Hepatocyte (in vitro differentiated cells): ENCODE measurements around the gene CASTOR2. TPM values are rescaled to one million over a fixed set of nuclear protein-coding genes. Genes with fewer than 3 reads are reported as not detected.
A peak's percentile ranks its signal among the peaks of the same experiment; 100 is the strongest.
"Not testable (repeated sequence)": the region's sequence is repeated elsewhere in the genome, so short reads cannot be mapped to it uniquely, and the experiment has no call there.

Experiments used
- DNase-seq: peaks from one replicate; pipeline ENCODE4 v3.0.0-alpha.2; 2016; ENCODE audit warnings: low spot score
- H2AFZ ChIP-seq: fragments of 200-600 bp; sonication (generic); 2 replicates; pipeline ENCODE4 v1.6.0; 2016; ENCODE audit warnings: antibody characterized with exemption, mild to moderate bottlenecking
- H3K27ac ChIP-seq: fragments of 200-600 bp; sonication (generic); 2 replicates; pipeline ENCODE4 v1.5.1; 2016; ENCODE audit warnings: mild to moderate bottlenecking
- H3K27me3 ChIP-seq: fragments of 200-600 bp; sonication (generic); 2 replicates; pipeline ENCODE4 v1.6.1; 2016
- H3K36me3 ChIP-seq: fragments of 200-600 bp; sonication (generic); replicated peaks from 2 replicates; pipeline ENCODE4 v1.5.1; 2016; ENCODE audit warnings: low read depth; ENCODE audit not compliant: insufficient read depth
- H3K4me1 ChIP-seq: fragments of 200-600 bp; sonication (generic); 2 replicates; pipeline ENCODE4 v1.5.1; 2016; ENCODE audit warnings: mild to moderate bottlenecking, moderate library complexity; ENCODE audit not compliant: insufficient read depth
- H3K4me2 ChIP-seq: fragments of 200-600 bp; sonication (generic); 2 replicates; pipeline ENCODE4 v1.6.0; 2016
- H3K4me3 ChIP-seq: fragments of 200-600 bp; sonication (generic); 2 replicates; pipeline ENCODE4 v1.5.1; 2016; ENCODE audit warnings: mild to moderate bottlenecking
- H3K79me2 ChIP-seq: fragments of 200-600 bp; sonication (generic); 2 replicates; pipeline ENCODE4 v1.6.0; 2017; ENCODE audit warnings: mild to moderate bottlenecking
- H3K9me2 ChIP-seq: fragments of 200-600 bp; sonication (generic); replicated peaks from 2 replicates; pipeline ENCODE4 v1.6.0; 2017; ENCODE audit warnings: mild to moderate bottlenecking; ENCODE audit not compliant: insufficient read depth
- H3K9me3 ChIP-seq: fragments of 200-600 bp; sonication (generic); 2 replicates; pipeline ENCODE4 v1.5.1; 2016; ENCODE audit warnings: low read depth, mild to moderate bottlenecking
- H4K20me1 ChIP-seq: fragments of 200-600 bp; sonication (generic); 2 replicates; pipeline ENCODE4 v1.6.0; 2016; ENCODE audit warnings: mild to moderate bottlenecking; ENCODE audit not compliant: insufficient read depth, poor library complexity, severe bottlenecking
- WGBS: methylation state at CpG from one replicate; pipeline ENCODE4 v1.1.6; 2016; ENCODE audit warnings: low lambda C conversion rate; ENCODE audit errors: missing lambda C conversion rate; 5-methylcytosine and 5-hydroxymethylcytosine counted together
- polyA plus RNA-seq: library from polyadenylated mRNA; unstranded; fragments of >200 nt; fragmentation: Nextera tagmentation; extraction: Ambion mirVana; gene quantifications from 2 replicates; pipeline ENCODE4 v1.2.1, GENCODE V29; 2016
- total RNA-seq: library from RNA; depleted of rRNA; stranded (reverse); fragments of >200 nt; gene quantifications from 2 replicates; pipeline ENCODE4 v1.2.3, GENCODE V29; 2014

CASTOR2 gene
- total and polyA plus RNA-seq, 2 experiments from 2014 or later = 11.5 to 19.9 TPM

GRCh38 chr7:74947741-74948140 is 16.8 kb upstream of the CASTOR2 start:
- H3K4me3 ChIP-seq, H3K4me2 ChIP-seq, H3K9me2 ChIP-seq, H3K27me3 ChIP-seq, H3K9me3 ChIP-seq, H3K27ac ChIP-seq, H4K20me1 ChIP-seq, H3K4me1 ChIP-seq, DNase-seq, H3K79me2 ChIP-seq, H2AFZ ChIP-seq, H3K36me3 ChIP-seq: not testable (repeated sequence)
- no CpG with 5 or more reads among the region's 3 CpGs for WGBS

GRCh38 chr7:74953774-74954173 is 10.7 kb upstream of the CASTOR2 start:
- not testable (repeated sequence) for H3K4me3 ChIP-seq, H3K27ac ChIP-seq, H2AFZ ChIP-seq, H4K20me1 ChIP-seq, H3K36me3 ChIP-seq, H3K4me1 ChIP-seq, H3K79me2 ChIP-seq, DNase-seq, H3K27me3 ChIP-seq, H3K9me2 ChIP-seq, H3K9me3 ChIP-seq, H3K4me2 ChIP-seq
- no CpG with 5 or more reads among the region's 8 CpGs for WGBS

DNA sequence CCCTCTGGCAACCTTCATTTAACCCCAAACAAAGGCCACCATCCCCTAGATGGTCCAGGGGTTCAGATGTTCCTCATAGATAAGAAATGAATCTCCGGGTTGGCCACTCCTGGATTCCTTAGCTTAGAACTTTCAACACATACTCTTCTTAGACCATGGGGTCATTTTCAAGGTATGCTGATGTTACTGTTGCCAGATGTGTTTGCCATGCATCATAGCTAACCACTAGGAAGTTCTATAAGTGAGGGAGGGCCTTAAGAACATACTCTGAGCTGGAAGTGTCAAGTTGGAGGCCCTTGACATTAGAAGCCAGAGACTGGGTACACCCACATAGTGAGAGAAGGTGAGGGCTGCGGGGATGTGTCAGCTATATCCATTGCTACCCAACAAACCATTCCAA is 6.2 kb upstream of the CASTOR2 start:
- not testable (repeated sequence) for H3K27me3 ChIP-seq, H3K9me2 ChIP-seq, H3K4me2 ChIP-seq, H3K9me3 ChIP-seq, H3K36me3 ChIP-seq, H2AFZ ChIP-seq, H3K79me2 ChIP-seq, H3K27ac ChIP-seq, H4K20me1 ChIP-seq, H3K4me1 ChIP-seq, DNase-seq, H3K4me3 ChIP-seq
- no CpG with 5 or more reads among the region's 2 CpGs for WGBS

- H3K9me2 ChIP-seq, H4K20me1 ChIP-seq: not testable (repeated sequence)
These were observed 598 bp upstream of the CASTOR2 start for GRCh38 chr7:74963704-74964510.

GRCh38 chr7:74966208-74966854 is 1.8 kb downstream of the CASTOR2 start:
- no CpG with 5 or more reads among the region's 16 CpGs for WGBS
- H3K27ac ChIP-seq, H3K79me2 ChIP-seq, H3K36me3 ChIP-seq, H3K4me3 ChIP-seq, H3K9me3 ChIP-seq, DNase-seq, H3K27me3 ChIP-seq, H4K20me1 ChIP-seq, H3K4me1 ChIP-seq, H3K9me2 ChIP-seq, H3K4me2 ChIP-seq, H2AFZ ChIP-seq: not testable (repeated sequence)

More at GRCh38 chr7:74963704-74964510, 598 bp upstream of the CASTOR2 start:
- not testable (repeated sequence) for H3K4me3 ChIP-seq, H3K36me3 ChIP-seq, H2AFZ ChIP-seq, DNase-seq, H3K27me3 ChIP-seq, H3K4me1 ChIP-seq, H3K79me2 ChIP-seq, H3K9me3 ChIP-seq
- H3K4me2 ChIP-seq = peak overlapping the region; percentile 74
- whole genome bisulfite sequencing = 38% methylated on average over 8 of the region's 32 CpGs
- peak overlapping the region; percentile 43 for H3K27ac ChIP-seq

GRCh38 chr7:74966909-74967308 is 2.4 kb downstream of the CASTOR2 start:
- not testable (repeated sequence) for H2AFZ ChIP-seq, H3K79me2 ChIP-seq, H3K36me3 ChIP-seq, H3K27me3 ChIP-seq, DNase-seq, H3K4me1 ChIP-seq, H3K4me3 ChIP-seq, H4K20me1 ChIP-seq, H3K27ac ChIP-seq, H3K9me2 ChIP-seq, H3K9me3 ChIP-seq, H3K4me2 ChIP-seq
- WGBS = no CpG with 5 or more reads among the region's 6 CpGs

DNA sequence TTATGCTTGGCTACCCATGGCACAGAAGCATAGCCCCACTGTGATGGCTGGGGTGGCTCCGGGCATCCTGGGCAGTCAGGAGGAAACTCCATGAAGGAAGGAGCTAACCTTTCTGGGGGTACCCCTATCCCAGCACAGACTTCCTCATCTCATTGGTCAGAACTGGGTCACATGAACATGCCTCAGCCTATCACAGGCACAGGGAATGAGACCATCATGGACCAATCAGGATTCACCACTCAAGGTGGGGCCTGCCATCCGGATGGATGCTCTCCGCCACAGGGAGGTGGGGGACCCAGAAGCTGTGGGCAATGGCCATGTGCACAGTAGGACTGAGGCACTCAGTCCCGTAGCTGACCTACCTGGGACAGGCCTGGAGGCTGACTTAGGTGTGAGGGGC is 6.9 kb downstream of the CASTOR2 start:
- not testable (repeated sequence) for H4K20me1 ChIP-seq, H3K27ac ChIP-seq, DNase-seq, H3K9me2 ChIP-seq, H3K36me3 ChIP-seq, H3K4me2 ChIP-seq, H2AFZ ChIP-seq, H3K4me3 ChIP-seq, H3K79me2 ChIP-seq, H3K9me3 ChIP-seq, H3K27me3 ChIP-seq, H3K4me1 ChIP-seq
- no CpG with 5 or more reads among the region's 4 CpGs for WGBS

- WGBS = 83% methylated on average over 5 of the region's 7 CpGs
- not testable (repeated sequence) for H3K4me3 ChIP-seq, H3K9me3 ChIP-seq, H3K4me2 ChIP-seq, H3K9me2 ChIP-seq, H3K36me3 ChIP-seq, H3K27me3 ChIP-seq, H2AFZ ChIP-seq, H3K27ac ChIP-seq, H4K20me1 ChIP-seq, H3K4me1 ChIP-seq, DNase-seq, H3K79me2 ChIP-seq
These were observed 7.9 kb downstream of the CASTOR2 start for GRCh38 chr7:74972377-74972776.

DNA sequence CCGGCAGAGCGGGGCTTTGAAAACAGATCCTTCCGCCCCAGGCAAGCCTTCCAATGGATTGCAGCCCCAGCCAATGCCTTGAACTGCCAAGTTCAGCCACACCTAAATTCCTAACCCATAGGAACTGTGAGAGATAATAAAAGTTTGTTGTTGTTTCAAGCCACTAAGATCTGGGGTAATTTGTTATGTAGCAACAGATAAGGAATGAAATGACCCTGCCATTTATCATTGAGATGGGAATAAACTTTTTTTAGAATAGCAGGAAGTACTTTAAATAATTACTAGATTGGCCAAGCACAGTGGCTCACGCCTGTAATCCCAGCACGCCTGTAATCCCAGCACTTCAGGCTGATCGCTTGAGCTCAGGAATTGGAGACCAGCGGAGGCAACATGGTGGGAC is 11.5 kb downstream of the CASTOR2 start:
- H3K27ac ChIP-seq, H3K79me2 ChIP-seq, H3K4me3 ChIP-seq, H3K27me3 ChIP-seq, H3K9me3 ChIP-seq, H3K4me2 ChIP-seq, H4K20me1 ChIP-seq, H3K9me2 ChIP-seq, H2AFZ ChIP-seq, H3K4me1 ChIP-seq, H3K36me3 ChIP-seq, DNase-seq: not testable (repeated sequence)
- 86% methylated on average over 3 of the region's 7 CpGs for whole genome bisulfite sequencing
